Measurements from ENCODE around the gene PSMA8. TPM values are rescaled to one million over a fixed set of nuclear protein-coding genes. Genes with fewer than 3 reads are reported as not detected.

Gene PSMA8
- total RNA-seq, 1 experiment from 2014 or later: not detected

DNA sequence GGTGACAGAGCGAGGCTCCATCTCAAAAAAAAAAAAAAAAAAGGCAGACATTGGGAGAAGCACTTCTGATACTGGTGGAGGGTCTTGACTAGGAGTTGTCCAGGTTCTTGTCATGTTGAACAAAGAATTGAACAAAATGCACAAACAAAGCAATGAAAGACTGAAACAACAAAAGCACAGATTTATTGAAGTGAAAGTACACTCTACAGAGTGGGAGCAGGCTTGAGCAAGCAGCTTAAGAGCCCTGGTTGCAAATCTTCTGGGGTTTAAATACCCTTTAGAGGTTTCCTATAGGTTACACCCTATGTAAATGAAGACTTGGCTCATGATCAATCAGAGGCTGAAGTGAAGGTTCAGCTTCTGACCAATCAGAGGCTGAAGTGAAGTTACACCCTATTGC lies 36.8 kb upstream of the PSMA8 start:
- Histone ChIP-seq H3T11ph (ENCODE audit: low read length) (no peak overlapping the region), H4K8ac (replicated peaks; ENCODE audit: insufficient read length, low read depth, low read length) (no peak overlapping the region), H3K56ac (ENCODE audit: insufficient read length, low read depth, low read length) (no peak overlapping the region), H2BK12ac (ENCODE audit: insufficient read length, low read depth, low read length) (no peak overlapping the region), H3K23me2 (ENCODE audit: insufficient read length, low read depth, low read length, poor library complexity, severe bottlenecking) (no peaks in the 10 kb centered on the region), H2AK5ac (ENCODE audit: insufficient read length, low read length) (no peak overlapping the region), H4K5ac (ENCODE audit: insufficient read length, low read depth, low read length) (no peak overlapping the region), H2BK5ac (ENCODE audit: insufficient read length, low read length) (no peak overlapping the region), H3K4me2 (ENCODE audit: insufficient read depth, insufficient read length, low read length) (no peak overlapping the region), H3K79me1 (ENCODE audit: insufficient read depth, low read depth, low read length, poor library complexity, severe bottlenecking) (no peaks in the 10 kb centered on the region), H3K14ac (ENCODE audit: insufficient read depth, low read length) (no peak overlapping the region), H3K27me3 (ENCODE audit: insufficient read depth, low read length) (no peaks in the 10 kb centered on the region), H3K4me1 (ENCODE audit: insufficient read depth, low read length) (no peaks in the 10 kb centered on the region), H2BK20ac (ENCODE audit: low read depth, low read length, poor library complexity, severe bottlenecking) (no peak overlapping the region), H2BK15ac (ENCODE audit: low read depth, low read length) (no peak overlapping the region), H3K79me2 (ENCODE audit: insufficient read depth, low read length) (no peaks in the 10 kb centered on the region), H3K9me3 (ENCODE audit: control insufficient read depth, low read depth, low read length) (no peaks in the 10 kb centered on the region), H4K20me1 (ENCODE audit: control insufficient read depth, insufficient read depth, insufficient read length) (no peaks in the 10 kb centered on the region), H3K4ac (ENCODE audit: low read depth, low read length) (no peak overlapping the region), H2BK120ac (ENCODE audit: low read depth, low read length, poor library complexity, severe bottlenecking) (no peak overlapping the region), H3K18ac (ENCODE audit: insufficient read length, low read depth, low read length) (no peak overlapping the region), H3K23ac (ENCODE audit: insufficient read length, low read depth, low read length) (no peak overlapping the region), H4K91ac (ENCODE audit: insufficient read length, low read depth, low read length) (no peak overlapping the region), H2AFZ (ENCODE audit: low read length) (no peak overlapping the region), H3K9ac (ENCODE audit: extremely low read depth, insufficient read length, low read length) (no peak overlapping the region), H3K27ac (ENCODE audit: insufficient read length, low read depth, low read length) (no peak overlapping the region)
- Mint-ChIP-seq H3K27me3 (ENCODE audit: low read depth) (no peaks in the 10 kb centered on the region), H3K4me3 (no peak overlapping the region), H3K4me1 (no peaks in the 10 kb centered on the region; a peak in 1 of 4 replicates), H3K36me3 (ENCODE audit: insufficient read depth in 1 of 3, low read depth in 3 of 3) (no peaks in the 10 kb centered on the region), H3K27ac (no peak overlapping the region), H3K9me3 (peaks cover 2 to 8% of the 10 kb centered on the region in 2 experiments; a peak in 2 of 5 replicates)
- TF ChIP-seq, protein P1, sequence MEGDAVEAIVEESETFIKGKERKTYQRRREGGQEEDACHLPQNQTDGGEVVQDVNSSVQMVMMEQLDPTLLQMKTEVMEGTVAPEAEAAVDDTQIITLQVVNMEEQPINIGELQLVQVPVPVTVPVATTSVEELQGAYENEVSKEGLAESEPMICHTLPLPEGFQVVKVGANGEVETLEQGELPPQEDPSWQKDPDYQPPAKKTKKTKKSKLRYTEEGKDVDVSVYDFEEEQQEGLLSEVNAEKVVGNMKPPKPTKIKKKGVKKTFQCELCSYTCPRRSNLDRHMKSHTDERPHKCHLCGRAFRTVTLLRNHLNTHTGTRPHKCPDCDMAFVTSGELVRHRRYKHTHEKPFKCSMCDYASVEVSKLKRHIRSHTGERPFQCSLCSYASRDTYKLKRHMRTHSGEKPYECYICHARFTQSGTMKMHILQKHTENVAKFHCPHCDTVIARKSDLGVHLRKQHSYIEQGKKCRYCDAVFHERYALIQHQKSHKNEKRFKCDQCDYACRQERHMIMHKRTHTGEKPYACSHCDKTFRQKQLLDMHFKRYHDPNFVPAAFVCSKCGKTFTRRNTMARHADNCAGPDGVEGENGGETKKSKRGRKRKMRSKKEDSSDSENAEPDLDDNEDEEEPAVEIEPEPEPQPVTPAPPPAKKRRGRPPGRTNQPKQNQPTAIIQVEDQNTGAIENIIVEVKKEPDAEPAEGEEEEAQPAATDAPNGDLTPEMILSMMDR (conservative IDR thresholded peaks at IDR 0.05): no peak
- no CpG with 5 or more reads among the region's 1 CpG for WGBS (ENCODE audit: extremely low coverage, insufficient read length, low lambda C conversion rate)
- no peak for DNase-seq

All from H9 (cell line).